HUES48 (cell line): Measurements from ENCODE around the gene TSKU.
"Not testable (repeated sequence)": the region's sequence is repeated elsewhere in the genome, so short reads cannot be mapped to it uniquely, and the experiment has no call there.

Experiments
- H3K27ac ChIP-seq: one replicate; pipeline ENCODE4 v1.7.0; 2013; ENCODE audit warnings: low read depth, low read length, inconsistent platforms
- H3K27me3 ChIP-seq: 2 replicates; pipeline ENCODE4 v1.6.1; 2013; ENCODE audit warnings: mild to moderate bottlenecking, low read length; ENCODE audit not compliant: control insufficient read depth, insufficient read depth
- H3K36me3 ChIP-seq: 2 replicates; pipeline ENCODE4 v1.6.1; 2013; ENCODE audit warnings: low read length; ENCODE audit not compliant: control insufficient read depth, insufficient read depth
- H3K4me1 ChIP-seq: 2 replicates; pipeline ENCODE4 v1.6.1; 2013; ENCODE audit warnings: mild to moderate bottlenecking, low read length; ENCODE audit not compliant: control insufficient read depth, insufficient read depth
- H3K4me3 ChIP-seq: 2 replicates; pipeline ENCODE4 v1.5.1; 2013; ENCODE audit warnings: mild to moderate bottlenecking, low read depth, low read length
- H3K9ac ChIP-seq: 2 replicates; pipeline ENCODE4 v1.6.1; 2013; ENCODE audit warnings: mild to moderate bottlenecking, low read depth, low read length, moderate library complexity
- H3K9me3 ChIP-seq: 2 replicates; pipeline ENCODE4 v1.6.1; 2013; ENCODE audit warnings: low read length; ENCODE audit not compliant: control insufficient read depth, insufficient read depth

Gene TSKU

DNA sequence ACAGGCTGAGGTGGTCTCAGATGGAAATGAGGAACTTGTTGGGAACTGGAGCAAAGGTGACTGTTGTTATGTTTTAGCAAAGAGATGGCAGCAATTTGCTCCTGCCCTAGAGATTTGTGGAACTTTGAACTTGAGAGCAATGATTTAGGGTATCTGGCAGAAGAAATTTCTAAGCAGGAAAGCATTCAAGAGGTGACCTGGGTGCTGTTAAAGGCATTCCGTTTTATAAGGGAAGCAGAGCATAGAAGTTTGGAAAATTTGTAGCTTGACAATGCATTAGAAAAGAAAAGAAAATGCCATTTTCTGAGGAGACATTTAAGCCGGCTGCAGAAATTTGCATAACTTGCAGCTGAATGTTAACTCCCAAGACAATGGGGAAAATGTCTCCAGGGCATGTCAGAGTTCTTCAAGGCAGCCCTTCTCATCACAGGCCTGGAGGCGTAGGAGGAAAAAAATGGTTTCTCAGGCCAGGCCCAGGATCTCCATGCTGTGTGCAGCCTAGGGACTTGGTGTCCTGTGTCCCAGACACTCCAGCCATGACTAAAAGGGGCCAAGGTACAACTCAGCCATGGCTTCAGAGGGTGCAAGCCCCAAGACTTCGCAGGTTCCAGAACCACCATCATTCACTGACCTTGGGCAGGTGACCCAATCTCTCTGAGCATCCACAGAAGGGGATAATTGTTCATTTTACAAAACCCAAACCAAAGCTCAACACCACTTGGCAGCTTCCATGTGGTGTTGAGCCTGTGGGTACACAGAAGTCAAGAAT, 8.0 kb downstream of the TSKU start:
- not testable (repeated sequence) for H3K4me3 ChIP-seq, H3K27ac ChIP-seq, H3K27me3 ChIP-seq, H3K9ac ChIP-seq
- Histone ChIP-seq H3K4me1 (peaks cover 22% of the 10 kb centered on the region), H3K9me3 (peaks cover 17% of the 10 kb centered on the region; the same call in 1 of the 2 replicates), H3K36me3 (peaks cover 18% of the 10 kb centered on the region)

DNA sequence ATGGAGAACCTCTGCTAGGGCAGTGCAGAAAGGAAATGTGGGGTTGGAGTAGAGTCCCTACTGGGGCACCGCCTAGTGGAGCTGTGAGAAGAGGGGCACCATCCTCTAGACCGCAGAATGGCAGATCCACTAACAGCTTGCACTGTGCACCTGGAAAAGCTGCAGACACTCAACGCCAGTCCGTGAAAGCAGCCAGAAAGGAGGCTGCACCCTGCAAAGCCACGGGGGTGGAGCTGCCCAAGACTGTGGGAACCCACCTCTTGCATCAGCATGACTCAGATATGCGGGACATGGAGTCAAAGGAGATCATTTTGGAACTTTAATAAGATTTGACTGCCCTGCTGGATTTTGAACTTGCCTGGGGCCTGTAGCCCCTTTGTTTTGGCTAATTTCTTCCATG, 8.7 kb downstream of the TSKU start:
- no peaks in the 10 kb centered on the region for H3K27me3 ChIP-seq
- peaks cover 15% of the 10 kb centered on the region; the same call in 1 of the 2 replicates for H3K4me1 ChIP-seq
- H3K36me3 ChIP-seq, result peaks cover 22% of the 10 kb centered on the region
- no peak overlapping the region for H3K27ac ChIP-seq
- peaks cover 17% of the 10 kb centered on the region; the same call in 1 of the 2 replicates for H3K9me3 ChIP-seq
- no peak overlapping the region for H3K4me3 ChIP-seq
- H3K9ac ChIP-seq, result no peak overlapping the region

- H3K4me1 ChIP-seq, result peaks cover 15% of the 10 kb centered on the region; the same call in 1 of the 2 replicates
- H3K27me3 ChIP-seq, result no peaks in the 10 kb centered on the region
- peaks cover 21% of the 10 kb centered on the region for H3K36me3 ChIP-seq
- peaks cover 17% of the 10 kb centered on the region; the same call in 1 of the 2 replicates for H3K9me3 ChIP-seq
- peak overlapping the region; percentile 74 for H3K27ac ChIP-seq
- H3K4me3 ChIP-seq, result no peak overlapping the region
- H3K9ac ChIP-seq, result no peak overlapping the region
Observed at GRCh38 chr11:76792505-76793264, 9.5 kb downstream of the TSKU start.

DNA sequence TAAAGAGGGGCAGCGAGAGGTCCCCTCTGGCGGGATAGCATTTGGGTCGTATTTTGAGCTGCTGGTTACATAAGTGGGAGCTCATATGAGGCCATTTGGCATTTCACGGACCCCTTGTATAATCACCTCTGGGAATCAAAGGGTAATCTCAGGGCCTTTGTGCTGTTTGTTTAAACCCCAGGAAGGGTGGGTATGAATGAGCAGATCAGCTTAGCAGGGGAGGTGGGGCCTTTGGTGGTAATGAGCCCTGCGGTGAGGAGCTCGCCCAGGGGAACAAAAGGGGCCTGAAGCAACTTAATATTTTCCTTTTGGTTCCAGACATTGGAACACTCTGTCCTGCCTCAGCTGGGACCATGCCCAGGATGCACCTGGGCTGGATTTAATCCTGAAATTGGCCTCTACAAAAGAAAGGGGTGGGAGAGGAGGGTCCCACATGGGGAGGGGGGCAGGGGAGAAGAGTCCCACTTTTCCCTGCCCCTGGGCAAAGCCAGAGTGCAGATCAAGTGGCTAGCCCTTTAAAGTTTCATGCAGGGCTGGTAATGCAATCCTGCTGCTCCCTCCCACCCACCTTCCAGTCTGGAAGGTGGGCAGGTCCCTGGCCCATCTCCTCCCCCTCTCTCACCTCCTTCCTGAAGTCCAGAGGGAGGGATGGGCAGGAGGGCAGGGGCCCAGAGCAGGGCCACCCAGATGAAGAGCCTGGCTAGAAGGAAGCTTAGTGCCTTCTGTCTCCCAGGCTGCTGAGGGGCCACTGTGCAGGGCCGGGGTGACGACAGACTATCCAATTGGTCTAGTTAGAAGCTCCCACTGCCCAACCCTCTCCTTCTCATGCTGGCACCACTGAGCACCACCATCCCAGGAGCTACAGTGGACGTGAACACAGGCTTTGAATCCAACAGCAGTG, 10.5 kb downstream of the TSKU start:
- Histone ChIP-seq H3K4me1 (peaks cover 14% of the 10 kb centered on the region; the same call in 1 of the 2 replicates), H3K27ac (peak overlapping the region; percentile 74), H3K9me3 (peaks cover 17% of the 10 kb centered on the region; the same call in 1 of the 2 replicates), H3K36me3 (peaks cover 21% of the 10 kb centered on the region), H3K9ac (no peak overlapping the region), H3K27me3 (no peaks in the 10 kb centered on the region), H3K4me3 (no peak overlapping the region)

- Histone ChIP-seq H3K4me3 (no peak overlapping the region), H3K9ac (no peak overlapping the region), H3K4me1 (peaks cover 19% of the 10 kb centered on the region; the same call in 1 of the 2 replicates), H3K27ac (no peak overlapping the region), H3K9me3 (peaks cover 17% of the 10 kb centered on the region; the same call in 1 of the 2 replicates), H3K27me3 (no peaks in the 10 kb centered on the region), H3K36me3 (peaks cover 21% of the 10 kb centered on the region)
Observed at GRCh38 chr11:76794371-76795289, 11.5 kb downstream of the TSKU start.

DNA sequence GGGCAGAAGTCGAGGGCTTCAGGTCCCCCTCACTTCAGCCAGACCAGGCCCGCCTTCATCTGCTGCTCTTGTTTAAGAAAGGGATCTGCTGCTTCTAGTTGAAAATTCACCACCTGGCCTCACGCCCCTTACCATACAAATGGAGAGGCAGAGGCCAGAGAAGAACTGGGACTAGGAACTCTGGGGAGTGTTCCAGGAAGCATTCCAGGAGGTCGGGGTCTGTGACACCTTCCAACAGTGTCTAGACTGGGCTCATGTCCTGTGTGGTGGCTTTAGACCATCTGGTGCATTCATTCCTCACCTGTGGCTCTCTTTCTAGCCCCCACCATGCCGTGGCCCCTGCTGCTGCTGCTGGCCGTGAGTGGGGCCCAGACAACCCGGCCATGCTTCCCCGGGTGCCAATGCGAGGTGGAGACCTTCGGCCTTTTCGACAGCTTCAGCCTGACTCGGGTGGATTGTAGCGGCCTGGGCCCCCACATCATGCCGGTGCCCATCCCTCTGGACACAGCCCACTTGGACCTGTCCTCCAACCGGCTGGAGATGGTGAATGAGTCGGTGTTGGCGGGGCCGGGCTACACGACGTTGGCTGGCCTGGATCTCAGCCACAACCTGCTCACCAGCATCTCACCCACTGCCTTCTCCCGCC, 12.3 kb downstream of the TSKU start:
- Histone ChIP-seq H3K36me3 (peaks cover 21% of the 10 kb centered on the region), H3K27ac (no peak overlapping the region), H3K4me3 (no peak overlapping the region), H3K4me1 (peaks cover 19% of the 10 kb centered on the region; the same call in 1 of the 2 replicates), H3K9ac (no peak overlapping the region), H3K9me3 (peaks cover 13% of the 10 kb centered on the region; the same call in 1 of the 2 replicates), H3K27me3 (no peaks in the 10 kb centered on the region)

- Histone ChIP-seq H3K27ac (no peak overlapping the region), H3K27me3 (no peaks in the 10 kb centered on the region), H3K9me3 (peaks cover 11% of the 10 kb centered on the region; the same call in 1 of the 2 replicates), H3K4me1 (peaks cover 22% of the 10 kb centered on the region), H3K4me3 (no peak overlapping the region), H3K36me3 (peaks cover 21% of the 10 kb centered on the region), H3K9ac (no peak overlapping the region)
Observed at GRCh38 chr11:76795936-76796441, 12.8 kb downstream of the TSKU start.

DNA sequence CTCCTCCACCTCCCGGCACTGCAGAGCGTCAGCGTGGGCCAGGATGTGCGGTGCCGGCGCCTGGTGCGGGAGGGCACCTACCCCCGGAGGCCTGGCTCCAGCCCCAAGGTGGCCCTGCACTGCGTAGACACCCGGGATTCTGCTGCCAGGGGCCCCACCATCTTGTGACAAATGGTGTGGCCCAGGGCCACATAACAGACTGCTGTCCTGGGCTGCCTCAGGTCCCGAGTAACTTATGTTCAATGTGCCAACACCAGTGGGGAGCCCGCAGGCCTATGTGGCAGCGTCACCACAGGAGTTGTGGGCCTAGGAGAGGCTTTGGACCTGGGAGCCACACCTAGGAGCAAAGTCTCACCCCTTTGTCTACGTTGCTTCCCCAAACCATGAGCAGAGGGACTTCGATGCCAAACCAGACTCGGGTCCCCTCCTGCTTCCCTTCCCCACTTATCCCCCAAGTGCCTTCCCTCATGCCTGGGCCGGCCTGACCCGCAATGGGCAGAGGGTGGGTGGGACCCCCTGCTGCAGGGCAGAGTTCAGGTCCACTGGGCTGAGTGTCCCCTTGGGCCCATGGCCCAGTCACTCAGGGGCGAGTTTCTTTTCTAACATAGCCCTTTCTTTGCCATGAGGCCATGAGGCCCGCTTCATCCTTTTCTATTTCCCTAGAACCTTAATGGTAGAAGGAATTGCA, 13.5 kb downstream of the TSKU start:
- Histone ChIP-seq H3K4me1 (peaks cover 28% of the 10 kb centered on the region), H3K9ac (no peak overlapping the region), H3K36me3 (peaks cover 21% of the 10 kb centered on the region), H3K27me3 (no peaks in the 10 kb centered on the region), H3K9me3 (peaks cover 8% of the 10 kb centered on the region; the same call in 1 of the 2 replicates), H3K27ac (no peak overlapping the region), H3K4me3 (no peak overlapping the region)
